Ovary (tissue), 10 donors: ENCODE data around the gene GRB14. TPM values are rescaled to one million over a fixed set of nuclear protein-coding genes. Genes with fewer than 3 reads are reported as not detected.

Source experiments
- DNase-seq, 5 donors: peaks; one replicate each; pipeline ENCODE4 v3.0.0-alpha.2; 2019 to 2020
- H3K27ac ChIP-seq, 2 donors: fragments of 200-600 bp; one replicate each; pipeline versions ENCODE4 v1.5.1 to v1.8.0; 2019 to 2022
- H3K27me3 ChIP-seq: fragments of 200-600 bp; one replicate; pipeline ENCODE4 v1.8.0; 2022
- H3K36me3 ChIP-seq: fragments of 200-600 bp; sonication (generic); one replicate; pipeline ENCODE4 v1.5.1; 2019
- H3K4me1 ChIP-seq: one replicate; pipeline ENCODE4 v1.8.1; 2013; ENCODE audit warnings: mild to moderate bottlenecking, moderate library complexity; ENCODE audit not compliant: insufficient read depth
- H3K4me3 ChIP-seq: fragments of 200-600 bp; sonication (generic); one replicate; pipeline ENCODE4 v1.5.1; 2017
- H3K9me3 ChIP-seq, 2 donors: fragments of 200-600 bp in 1 of 2; sonication (generic) in 1 of 2; one replicate each; pipeline versions ENCODE4 v1.5.1 to v1.8.1; 2013 to 2019; ENCODE audit warnings: mild to moderate bottlenecking in 1 of 2, moderate library complexity in 1 of 2
- CTCF ChIP-seq, 3 donors: fragments of 450-650 bp in 2 of 3; fragments of 200-600 bp in 1 of 3; IDR thresholded peaks; one replicate each; pipeline versions ENCODE4 v1.5.1 to v1.8.0; 2016 to 2022; ENCODE audit warnings: antibody characterized with exemption in 3 of 3, mild to moderate bottlenecking in 1 of 3
- EP300 ChIP-seq: sonication (generic); formaldehyde crosslinking; IDR thresholded peaks from one replicate; pipeline ENCODE4 v1.6.1; 2017; ENCODE audit warnings: antibody characterized with exemption
- POLR2A ChIP-seq: fragments of 450-650 bp; IDR thresholded peaks from one replicate; pipeline ENCODE4 v1.6.1; 2017; ENCODE audit warnings: antibody characterized with exemption, mild to moderate bottlenecking, moderate library complexity
- WGBS, 3 donors: extraction: QIAGEN DNeasy Blood & Tissue Kit in 1 of 3; methylation state at CpG; one replicate each; pipeline versions ENCODE4 v1.1.5 to v1.1.7; 2013 to 2017; 5-methylcytosine and 5-hydroxymethylcytosine counted together
- intact Hi-C, 4 donors: fragments of 100-400 bp; cut with DNase I; formaldehyde crosslinking; loops; one replicate each; pipeline versions ENCODE4 v1.11.0 to v1.15.1; 2022 to 2023
- long read RNA-seq, 3 donors: library from polyadenylated mRNA in 2 of 3; unstranded in 2 of 3; transcript quantifications; one replicate each; pipeline ENCODE4 v2.0.0 and lab custom pipeline, GENCODE V29; 2021 to 2026
- polyA plus RNA-seq, 2 donors: library from polyadenylated mRNA; stranded (reverse); fragments of 200-250 nt in 1 of 2; fragments of 350-450 nt in 1 of 2; fragmentation: Illumina TruSeq in 1 of 2; extraction: RNeasy Lipid Tissue Mini Kit (QIAGEN cat#74804) in 1 of 2; gene quantifications; one replicate each; pipeline ENCODE4 v1.2.3, GENCODE V29; 2013 to 2014
- total RNA-seq, 7 donors: library from RNA; depleted of rRNA in 2 of 7; stranded (reverse); fragments of >200 nt in 2 of 7; fragmentation: NEBNext Ultra II Directional in 3 of 7; extraction: Animal tissue kit (Norgen Biotek cat#: 25700) in 3 of 7; gene quantifications; one replicate each; pipeline versions ENCODE4 v1.1.0 to v1.2.4, GENCODE V29; 2016 to 2023
- donor health status: DM: no; HTN: no; CAD: no; lungs with moderate emphysema.
- donor health status: DM: no; HTN: no; CAD: no.
- donor health status: Bipolar disorder and iron deficiency.
- donor health status: DM: yes; HTN: yes; CAD: no.
- donor health status: DM: no; HTN: no; CAD: no.
- donor health status: DM: yes; HTN: yes; CAD: no.

Gene GRB14
- 10 to 100 TPM in 4 of 7 donors, 1 to 10 TPM in 3; 4.5 to 33.6 (median 10.0) TPM for total RNA-seq
- polyA plus RNA-seq = 10 to 100 TPM; 14.7 to 45.6 TPM
- long read RNA-seq, donor 1, partial matches to known transcripts = 2 of 27 reads
- long read RNA-seq, donor 1, other reads (novel, unspliced or antisense) = 21 of 27 reads
- long read RNA-seq, donor 2 = 0 reads
- long read RNA-seq, donor 3, partial matches to known transcripts = 2 of 6 reads
- long read RNA-seq, donor 3, other reads (novel, unspliced or antisense) = 4 of 6 reads

- peak within 1 kb of the TSS; percentile 39 for H3K4me3 ChIP-seq
- H3K27ac ChIP-seq = no peak within 1 kb of the TSS
- intact Hi-C loops = no loop called here
- H3K27me3 ChIP-seq = no peaks in the 10 kb centered on the region
- no peaks in the 10 kb centered on the region for H3K4me1 ChIP-seq
- H3K36me3 ChIP-seq = no peaks in the 10 kb centered on the region
- WGBS, 3 donors = 1 to 2% (median 1%) methylated on average over 50 to 91 of the region's 96 CpGs
- DNase-seq = peak; percentile 41 to 62 (median 50)
- no peaks in the 10 kb centered on the region for H3K9me3 ChIP-seq
- no peak for TF ChIP-seq POLR2A
- no peak for TF ChIP-seq EP300
- no peak for TF ChIP-seq CTCF (IDR thresholded peaks at IDR 0.05)
Measured at GRCh38 chr2:164620873-164621763, at the start of gene GRB14. Gene GRB14 (minus strand): TSS chr2:164621482. CDS start chr2:164621309, 173 bp downstream.

GRCh38 chr2:164669291-164669690 is 48.0 kb upstream of the GRB14 start:
- Histone ChIP-seq H3K36me3 (no peaks in the 10 kb centered on the region), H3K4me3 (no peak overlapping the region), H3K4me1 (no peaks in the 10 kb centered on the region), H3K27ac (no peak overlapping the region), H3K27me3 (no peaks in the 10 kb centered on the region), H3K9me3 (no peaks in the 10 kb centered on the region)
- TF ChIP-seq CTCF (IDR thresholded peaks at IDR 0.05) (no peak), POLR2A (no peak), EP300 (no peak)
- no peak for DNase-seq
- intact Hi-C loops = no loop called here

GRCh38 chr2:164667566-164667965 is 46.3 kb upstream of the GRB14 start:
- H3K36me3 ChIP-seq = no peaks in the 10 kb centered on the region
- TF ChIP-seq EP300 = no peak
- TF ChIP-seq CTCF (IDR thresholded peaks at IDR 0.05) = no peak
- TF ChIP-seq POLR2A = no peak
- 61 to 72% (median 63%) methylated on average over 2 of the region's 2 CpGs for WGBS, 3 donors
- H3K4me3 ChIP-seq = no peak overlapping the region
- H3K27ac ChIP-seq = no peak overlapping the region
- H3K27me3 ChIP-seq = no peaks in the 10 kb centered on the region
- no peaks in the 10 kb centered on the region for H3K9me3 ChIP-seq
- intact Hi-C loops = no loop called here
- no peak for DNase-seq
- peaks cover under 1% of the 10 kb centered on the region for H3K4me1 ChIP-seq

DNA sequence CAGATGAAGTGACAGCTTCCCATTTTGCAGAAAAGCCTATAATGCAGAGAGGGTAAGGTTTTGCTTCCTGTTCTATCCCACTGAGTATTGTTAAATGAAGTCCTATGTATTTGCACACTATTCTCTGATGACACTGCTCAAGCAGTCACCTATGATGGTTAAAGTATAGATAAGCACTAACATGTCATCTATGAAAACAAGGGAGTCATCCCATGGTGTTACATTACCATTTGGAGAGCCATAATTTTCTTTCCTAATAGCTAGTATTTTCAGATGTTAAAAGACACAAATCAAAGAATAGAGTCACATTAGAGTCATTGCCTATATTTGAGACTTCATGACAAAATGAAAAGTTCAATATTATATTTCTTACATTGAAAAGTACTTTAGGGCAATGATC is 42.8 kb upstream of the GRB14 start:
- intact Hi-C loops = no loop called here
- no peak for DNase-seq
- TF ChIP-seq EP300 (no peak), POLR2A (no peak), CTCF (IDR thresholded peaks at IDR 0.05) (no peak)

More for the DNA sequence above, 42.8 kb upstream of the GRB14 start:
- Histone ChIP-seq H3K4me3 (no peak overlapping the region), H3K9me3 (no peaks in the 10 kb centered on the region), H3K27me3 (no peaks in the 10 kb centered on the region), H3K27ac (no peak overlapping the region), H3K4me1 (peaks cover 3% of the 10 kb centered on the region), H3K36me3 (no peaks in the 10 kb centered on the region)
